K562 (cell line): Measurements from ENCODE around the gene UBN1. TPM values are rescaled to one million over a fixed set of nuclear protein-coding genes. Genes with fewer than 3 reads are reported as not detected.
A peak's percentile ranks its signal among the peaks of the same experiment; 100 is the strongest.

Source experiments
- ATAC-seq: fragments of 200-7000 bp; cut with Tn5 transposase; 3 replicates; pipeline ENCODE4 v1.9.1; 2020; ENCODE audit warnings: moderate library complexity
- BruUV-seq: library from RNA; stranded (reverse); fragments of 400-500 nt; replicated peaks from 2 replicates; lab custom pipeline; 2021; lab: Mats Ljungman, UMichigan
- CTCF ChIA-PET: fragments of 300-600 bp; formaldehyde crosslinking; extraction: SDS; loops from one replicate; lab custom pipeline; 2021; ENCODE audit warnings: low intra/inter-chr PET ratio; lab: Yijun Ruan, JAX
- POLR2A ChIA-PET: fragments of 300-600, 350-650 bp; sonication (Branson Sonifier 250); formaldehyde crosslinking; extraction: SDS; loops from one replicate; lab custom pipeline; 2021; ENCODE audit warnings: antibody characterized with exemption, inconsistent platforms; lab: Yijun Ruan, JAX
- DNase-seq, 4 experiments: peaks; one replicate each; pipeline versions ENCODE4 v3.0.0 to v3.0.0-alpha.2; 2011 to 2018; ENCODE audit warnings: low spot score in 3 of 4, mixed read lengths in 3 of 4; ENCODE audit errors: extremely low read depth in 1 of 4
- FAIRE-seq: peaks from 2 replicates; lab custom pipeline; 2011; peaks lifted over from hg19 to GRCh38; lab: Jason Lieb, UNC
- H2AFZ ChIP-seq: 2 replicates; pipeline ENCODE4 v1.6.0; 2011; ENCODE audit warnings: low read depth, low read length, control low read depth, inconsistent platforms
- H3K27ac ChIP-seq: fragments of 200-600 bp; 3 replicates; pipeline ENCODE4 v1.8.0; 2011; ENCODE audit warnings: low read depth, mild to moderate bottlenecking, control low read depth, inconsistent platforms, low read length, moderate library complexity, mixed read lengths; ENCODE audit errors: extremely low read depth
- H3K27me3 ChIP-seq, 2 experiments: fragments of 300-600 bp in 1 of 2; 2 replicates in 1 of 2; 3 replicates in 1 of 2; pipeline versions ENCODE4 v1.6.0 to v1.8.0; 2011; ENCODE audit warnings: inconsistent platforms in 2 of 2, low read length in 2 of 2, mild to moderate bottlenecking in 1 of 2, mixed read lengths in 1 of 2, moderate library complexity in 1 of 2; ENCODE audit not compliant: control insufficient read depth in 2 of 2, insufficient read depth in 2 of 2
- H3K36me3 ChIP-seq: fragments of 300-600 bp; 3 replicates; pipeline ENCODE4 v1.8.0; 2011; ENCODE audit warnings: mild to moderate bottlenecking, low read length, inconsistent platforms; ENCODE audit not compliant: control insufficient read depth, insufficient read depth
- H3K4me1 ChIP-seq, 2 experiments: fragments of 200-600 bp in 1 of 2; replicated peaks in 1 of 2; 2 replicates in 1 of 2; 3 replicates in 1 of 2; pipeline versions ENCODE4 v1.5.1 to v1.8.0; 2011; ENCODE audit warnings: inconsistent platforms in 2 of 2, low read length in 2 of 2, mild to moderate bottlenecking in 1 of 2, mixed read lengths in 1 of 2, moderate library complexity in 1 of 2; ENCODE audit not compliant: control insufficient read depth in 2 of 2, insufficient read depth in 2 of 2
- H3K4me2 ChIP-seq: 2 replicates; pipeline ENCODE4 v1.6.1; 2011; ENCODE audit warnings: low read length, control low read depth, inconsistent platforms, mixed read lengths; ENCODE audit not compliant: insufficient read depth
- H3K4me3 ChIP-seq: fragments of 200-600 bp; sonication (generic), shearing (Covaris generic); 2 replicates; pipeline ENCODE4 v1.5.1; 2016; ENCODE audit warnings: control low read depth, inconsistent platforms
- H3K79me2 ChIP-seq: fragments of 200-600 bp; 3 replicates; pipeline ENCODE4 v1.8.0; 2011; ENCODE audit warnings: low read length, inconsistent platforms; ENCODE audit not compliant: control insufficient read depth, insufficient read depth
- H3K9ac ChIP-seq, 2 experiments: 2 replicates each; pipeline versions ENCODE4 v1.6.0 to v1.6.1; 2011; ENCODE audit warnings: low read depth in 2 of 2, low read length in 2 of 2, control low read depth in 1 of 2, inconsistent platforms in 1 of 2, mild to moderate bottlenecking in 1 of 2, mixed read lengths in 1 of 2; ENCODE audit not compliant: insufficient read depth in 1 of 2
- H3K9me1 ChIP-seq: one replicate; pipeline ENCODE4 v1.6.0; 2011; ENCODE audit warnings: inconsistent platforms, mild to moderate bottlenecking, low read length, moderate library complexity; ENCODE audit not compliant: control insufficient read depth, insufficient read depth
- H3K9me3 ChIP-seq: replicated peaks from 2 replicates; pipeline ENCODE4 v1.5.1; 2011; ENCODE audit warnings: low read depth, low read length, inconsistent platforms; ENCODE audit not compliant: control insufficient read depth, insufficient read depth
- H4K20me1 ChIP-seq: replicated peaks from 2 replicates; pipeline ENCODE4 v1.6.1; 2011; ENCODE audit warnings: low read length, inconsistent platforms, mixed read lengths; ENCODE audit not compliant: control insufficient read depth, insufficient read depth
- EHMT2 ChIP-seq: fragments of 450-650 bp; IDR thresholded peaks from 2 replicates; pipeline ENCODE4 v1.6.1; 2018; ENCODE audit warnings: antibody characterized with exemption
- SUPT5H ChIP-seq: fragments of 450-650 bp; IDR thresholded peaks from 2 replicates; pipeline ENCODE4 v1.6.1; 2016
- TSC22D4 ChIP-seq: fragments of 450-650 bp; IDR thresholded peaks from 2 replicates; pipeline ENCODE4 v1.6.1; 2016; ENCODE audit warnings: missing genetic modification characterization, missing biosample characterization, control low read depth
- WGBS: fragments of 100-300 bp; shearing (Covaris generic); methylation state at CpG from one replicate; pipeline ENCODE4 v1.1.6; 2016; ENCODE audit warnings: low coverage, mixed read lengths; ENCODE audit not compliant: insufficient coverage; ENCODE audit errors: missing lambda C conversion rate; 5-methylcytosine and 5-hydroxymethylcytosine counted together
- in situ Hi-C: fragments of 300-500 bp; cut with MboI; formaldehyde crosslinking; loops from 4 replicates; pipeline ENCODE4 v1.15.0; 2018; ENCODE audit warnings: inconsistent platforms, mixed read lengths
- intact Hi-C: fragments of 100-400 bp; cut with micrococcal nuclease; formaldehyde crosslinking; loops from 2 replicates; pipeline ENCODE4 v1.14.2; 2022
- polyA plus RNA-seq, 8 experiments: library from polyadenylated mRNA; depleted of rRNA in 4 of 8; stranded (reverse) in 5 of 8; unstranded in 3 of 8; fragments of >200 nt; fragmentation: Nextera tagmentation in 2 of 8; fragmentation: Illumina TruSeq in 1 of 8; extraction: Ambion mirVana in 2 of 8; extraction: Trizol in 1 of 8; gene quantifications; 2 replicates each; pipeline versions ENCODE4 v1.2.1 to v1.2.3, GENCODE V29; 2011 to 2014; ENCODE audit warnings: inconsistent platforms in 1 of 8, missing spikeins in 1 of 8
- total RNA-seq, 7 experiments: library from RNA; depleted of rRNA in 6 of 7; stranded (reverse); fragments of >200 nt in 6 of 7; fragmentation: Illumina TruSeq in 2 of 7; extraction: Trizol in 2 of 7; gene quantifications; 2 replicates each; pipeline versions ENCODE4 v1.2.1 to v1.2.3, GENCODE V29; 2011 to 2021; ENCODE audit warnings: low replicate concordance in 1 of 7
- TF ChIP-seq, protein P1 (sequence below), 2 experiments: fragments of 200-800 bp in 1 of 2; sonication (Bioruptor generic) in 1 of 2; sonication (generic) in 1 of 2; formaldehyde crosslinking in 1 of 2; IDR thresholded peaks in 1 of 2; conservative IDR thresholded peaks in 1 of 2; 2 replicates each; pipeline versions ENCODE4 v1.5.0 to v1.6.1; 2016 to 2020; ENCODE audit warnings: missing compliant biosample characterization in 1 of 2, missing genetic modification characterization in 1 of 2, missing genetic modification reagents in 1 of 2

Gene UBN1
- total and polyA plus RNA-seq, 9 of the 15 experiments (the other 6 are each of a cell fraction or from before 2014, with no cell fraction given): 1.5 to 45.7 (median 20.6) TPM

GRCh38 chr16:4874666-4875065, 27.4 kb downstream of the UBN1 start:
- no peaks in the 10 kb centered on the region for H3K79me2 ChIP-seq
- DNase-seq (no peak), ATAC-seq (no peak), FAIRE-seq (no peak)
- H3K27ac ChIP-seq: no peak overlapping the region
- ChIA-PET CTCF (no interaction called here), POLR2A (interaction anchor here (0.6 to 2.9 kb wide), 8 partner anchors 9 to 72 kb away, joined by 3 to 14 read pairs (median 5); partner anchors contain the start of genes GLYR1, ROGDI and UBN1)
- H3K9ac ChIP-seq: no peak overlapping the region
- BruUV-seq: TSS peak; percentile 26
- peaks cover 91% of the 10 kb centered on the region for H3K36me3 ChIP-seq
- H3K4me1 ChIP-seq: no peaks in the 10 kb centered on the region
- no peaks in the 10 kb centered on the region for H3K9me3 ChIP-seq
- TF ChIP-seq SUPT5H (0 out of 2 replicates have a peak, but pooled peaks have one; percentile 16), EHMT2 (no peak), TSC22D4 (tag) (no peak)
- no peak overlapping the region for H3K4me2 ChIP-seq
- peaks cover 6% of the 10 kb centered on the region; the same call in 1 of the 2 replicates for H4K20me1 ChIP-seq
- H3K9me1 ChIP-seq: peaks cover 5% of the 10 kb centered on the region
- H3K27me3 ChIP-seq: no peaks in the 10 kb centered on the region
- 92% methylated on average over 7 of the region's 8 CpGs for WGBS
- in situ Hi-C loops (no loop called here), intact Hi-C loops (no loop called here)
- H2AFZ ChIP-seq: no peak overlapping the region
- no peak overlapping the region for H3K4me3 ChIP-seq

DNA sequence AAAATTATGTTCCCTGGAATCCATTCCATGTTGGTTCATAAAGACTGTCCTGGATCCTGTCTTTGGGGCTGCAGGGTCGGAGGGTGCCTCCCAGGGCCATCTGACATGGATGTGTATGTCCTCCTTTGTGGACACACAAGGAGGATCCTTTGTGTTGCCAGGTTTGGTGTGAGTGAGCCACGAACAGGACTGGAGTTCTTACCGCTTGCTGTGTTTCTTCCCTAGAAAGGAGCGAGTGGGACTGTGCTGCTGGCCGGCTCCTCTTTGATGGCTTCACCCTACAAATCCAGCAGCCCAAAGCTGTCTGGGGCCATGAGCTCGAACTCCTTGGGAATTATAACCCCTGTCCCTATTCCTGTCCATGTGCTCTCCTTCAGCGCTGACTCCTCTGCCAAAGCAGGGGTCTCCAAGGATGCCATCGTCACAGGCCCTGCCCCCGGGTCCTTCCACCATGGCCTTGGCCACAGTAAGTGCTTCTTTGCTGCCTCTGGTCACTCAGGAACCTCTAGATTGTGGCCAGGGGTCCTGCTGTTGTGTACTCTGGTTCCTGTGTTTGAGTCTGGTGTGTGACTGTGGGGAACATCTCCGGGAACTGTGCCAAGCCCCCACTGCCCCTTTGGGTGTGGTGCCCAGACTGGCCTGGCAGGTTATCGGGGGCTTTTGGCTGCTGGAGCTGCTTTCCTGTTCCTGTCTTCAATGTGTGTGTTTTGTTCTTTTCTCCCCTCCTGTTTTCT, 29.5 kb downstream of the UBN1 start:
- 92% methylated on average over 11 of the region's 11 CpGs for WGBS
- ChIA-PET POLR2A (interaction anchor here (0.6 to 1.3 kb wide), 2 partner anchors 9 to 106 kb away, joined by 3 to 6 read pairs; no protein-coding TSS in a partner anchor), CTCF (no interaction called here)
- Histone ChIP-seq H3K9ac (no peak overlapping the region), H3K9me3 (no peaks in the 10 kb centered on the region), H3K36me3 (peaks cover 93% of the 10 kb centered on the region), H3K9me1 (no peaks in the 10 kb centered on the region), H3K27ac (no peak overlapping the region), H3K4me3 (no peak overlapping the region), H3K4me1 (peaks cover 0 to under 1% of the 10 kb centered on the region in 2 experiments; a peak in 1 of 5 replicates), H4K20me1 (no peaks in the 10 kb centered on the region), H3K27me3 (no peaks in the 10 kb centered on the region), H2AFZ (no peak overlapping the region), H3K4me2 (no peak overlapping the region), H3K79me2 (no peaks in the 10 kb centered on the region)
- FAIRE-seq (no peak), ATAC-seq (no peak), DNase-seq (no peak)
- in situ Hi-C loops: no loop called here
- intact Hi-C loops: no loop called here
- BruUV-seq: no TSS peak
- TF ChIP-seq, protein P1, sequence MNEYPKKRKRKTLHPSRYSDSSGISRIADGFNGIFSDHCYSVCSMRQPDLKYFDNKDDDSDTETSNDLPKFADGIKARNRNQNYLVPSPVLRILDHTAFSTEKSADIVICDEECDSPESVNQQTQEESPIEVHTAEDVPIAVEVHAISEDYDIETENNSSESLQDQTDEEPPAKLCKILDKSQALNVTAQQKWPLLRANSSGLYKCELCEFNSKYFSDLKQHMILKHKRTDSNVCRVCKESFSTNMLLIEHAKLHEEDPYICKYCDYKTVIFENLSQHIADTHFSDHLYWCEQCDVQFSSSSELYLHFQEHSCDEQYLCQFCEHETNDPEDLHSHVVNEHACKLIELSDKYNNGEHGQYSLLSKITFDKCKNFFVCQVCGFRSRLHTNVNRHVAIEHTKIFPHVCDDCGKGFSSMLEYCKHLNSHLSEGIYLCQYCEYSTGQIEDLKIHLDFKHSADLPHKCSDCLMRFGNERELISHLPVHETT (CRISPR knock-in tag; conservative IDR thresholded peaks at IDR 0.05 in 1 of 2, IDR thresholded peaks at IDR 0.05 in 1 of 2): no peak
